ENCODE results near the gene JARID2. TPM values are rescaled to one million over a fixed set of nuclear protein-coding genes. Genes with fewer than 3 reads are reported as not detected.

Gene JARID2
- polyA plus RNA-seq, 1 of the 3 experiments (the other 2 are of a cell fraction), result 3.4 TPM

DNA sequence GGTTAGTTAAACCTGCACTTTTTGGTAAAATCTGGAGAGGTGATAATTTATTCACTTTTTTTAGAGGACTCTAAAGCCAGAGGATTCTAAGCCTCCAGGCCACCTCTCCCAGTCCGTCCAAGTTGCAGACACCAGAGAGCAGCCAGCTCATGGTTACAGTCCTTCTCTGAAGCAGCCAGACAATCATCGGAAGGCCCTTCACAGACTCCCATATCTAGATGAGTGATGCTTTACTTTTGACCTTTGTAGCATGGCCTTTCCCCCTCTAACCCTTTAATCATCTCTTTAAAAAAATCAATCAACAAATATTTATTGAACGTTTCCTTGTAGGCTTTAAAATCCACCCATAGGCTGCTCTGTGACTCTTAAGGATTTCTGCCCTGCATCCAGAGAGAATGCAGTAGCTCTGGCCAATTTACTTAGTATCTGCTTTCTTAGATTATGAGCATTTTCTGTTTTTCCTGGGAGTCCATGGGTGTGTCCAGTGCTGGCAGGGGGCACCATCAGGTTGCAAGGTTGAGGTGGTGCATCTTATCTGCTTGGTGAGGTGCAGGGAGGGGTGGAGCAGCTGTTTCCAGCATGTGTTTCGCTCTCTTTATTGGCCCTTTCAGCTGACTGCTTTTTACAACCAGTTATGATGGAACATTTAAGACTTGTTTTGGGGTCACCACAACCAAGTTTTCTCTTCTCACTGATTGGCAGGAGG is 58.6 kb downstream of the JARID2 start:
- H3K4me1 ChIP-seq (ENCODE audit: control insufficient read depth in 1 of 2, insufficient read depth in 2 of 2, low read depth in 1 of 2, low read length in 1 of 2), result peaks cover 15 to 27% of the 10 kb centered on the region in 2 experiments
- no peaks in the 10 kb centered on the region for H3K9me3 ChIP-seq
- WGBS (ENCODE audit: low lambda C conversion rate), result 91% methylated on average over 4 of the region's 4 CpGs
- no peaks in the 10 kb centered on the region for H3K9me2 ChIP-seq
- ChIA-PET POLR2A (no interaction called here), CTCF (interaction anchor here (1.2 kb wide), 1 partner anchor 86 kb away, joined by 3 read pairs; no protein-coding TSS in a partner anchor)
- TF ChIP-seq, protein P1, sequence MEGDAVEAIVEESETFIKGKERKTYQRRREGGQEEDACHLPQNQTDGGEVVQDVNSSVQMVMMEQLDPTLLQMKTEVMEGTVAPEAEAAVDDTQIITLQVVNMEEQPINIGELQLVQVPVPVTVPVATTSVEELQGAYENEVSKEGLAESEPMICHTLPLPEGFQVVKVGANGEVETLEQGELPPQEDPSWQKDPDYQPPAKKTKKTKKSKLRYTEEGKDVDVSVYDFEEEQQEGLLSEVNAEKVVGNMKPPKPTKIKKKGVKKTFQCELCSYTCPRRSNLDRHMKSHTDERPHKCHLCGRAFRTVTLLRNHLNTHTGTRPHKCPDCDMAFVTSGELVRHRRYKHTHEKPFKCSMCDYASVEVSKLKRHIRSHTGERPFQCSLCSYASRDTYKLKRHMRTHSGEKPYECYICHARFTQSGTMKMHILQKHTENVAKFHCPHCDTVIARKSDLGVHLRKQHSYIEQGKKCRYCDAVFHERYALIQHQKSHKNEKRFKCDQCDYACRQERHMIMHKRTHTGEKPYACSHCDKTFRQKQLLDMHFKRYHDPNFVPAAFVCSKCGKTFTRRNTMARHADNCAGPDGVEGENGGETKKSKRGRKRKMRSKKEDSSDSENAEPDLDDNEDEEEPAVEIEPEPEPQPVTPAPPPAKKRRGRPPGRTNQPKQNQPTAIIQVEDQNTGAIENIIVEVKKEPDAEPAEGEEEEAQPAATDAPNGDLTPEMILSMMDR (IDR thresholded peaks at IDR 0.05), result no peak
- TF ChIP-seq FOSL2 (IDR thresholded peaks at IDR 0.05; ENCODE audit: borderline replicate concordance, low read depth) (no peak), EP300 (IDR thresholded peaks at IDR 0.05; ENCODE audit: borderline replicate concordance in 1 of 2, low read depth in 1 of 2, low read length in 1 of 2) (no peak), GATA2 (CRISPR knock-in tag; IDR thresholded peaks at IDR 0.05) (no peak)
- H3K27ac ChIP-seq (ENCODE audit: low read depth in 2 of 2, low read length in 1 of 2), result no peak overlapping the region
- no peak overlapping the region for H3K4me2 ChIP-seq
- H3K9ac ChIP-seq, result no peak overlapping the region
- no peaks in the 10 kb centered on the region for H3F3A ChIP-seq (replicated peaks; ENCODE audit: insufficient read depth)
- peaks cover 7% of the 10 kb centered on the region; the same call in 1 of the 2 replicates for H3K79me2 ChIP-seq (ENCODE audit: insufficient read depth)
- no peak for DNase-seq
- no peak overlapping the region for H2AFZ ChIP-seq (ENCODE audit: low read depth)
- no peaks in the 10 kb centered on the region for H3K27me3 ChIP-seq (ENCODE audit: insufficient read depth)
- no peaks in the 10 kb centered on the region for H4K20me1 ChIP-seq (ENCODE audit: insufficient read depth)
- no peaks in the 10 kb centered on the region for H3K36me3 ChIP-seq (replicated peaks in 1 of 2; ENCODE audit: control insufficient read depth in 1 of 2, insufficient read depth in 2 of 2, low read length in 1 of 2)
- H3K4me3 ChIP-seq (ENCODE audit: low read depth in 2 of 2, low read length in 1 of 2), result no peak overlapping the region

DNA sequence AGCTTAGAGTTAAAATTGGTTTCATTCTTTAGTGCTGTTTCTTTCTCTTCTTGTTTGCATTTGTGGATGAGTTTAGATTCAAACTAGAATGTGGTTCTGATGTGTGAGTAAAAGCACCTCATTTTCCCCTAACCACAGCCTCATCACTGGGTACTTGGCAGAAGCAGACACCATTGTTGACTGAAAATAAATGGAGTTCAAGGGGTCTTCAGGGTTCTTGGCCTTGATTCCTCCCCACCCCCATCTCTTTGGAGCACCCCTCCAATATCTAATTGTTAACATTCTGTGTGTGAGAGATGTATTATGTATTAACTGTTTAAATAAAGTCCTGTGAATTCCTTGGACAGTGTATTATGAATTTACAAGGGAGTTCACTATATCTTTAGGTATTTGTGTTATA is 59.6 kb downstream of the JARID2 start:
- H3K9me2 ChIP-seq, result no peaks in the 10 kb centered on the region
- H4K20me1 ChIP-seq (ENCODE audit: insufficient read depth), result no peaks in the 10 kb centered on the region
- peaks cover 15% of the 10 kb centered on the region for H3K79me2 ChIP-seq (ENCODE audit: insufficient read depth)
- no peak overlapping the region for H2AFZ ChIP-seq (ENCODE audit: low read depth)
- ChIA-PET CTCF (interaction anchor here (1.2 kb wide), 1 partner anchor 85 kb away, joined by 3 read pairs; no protein-coding TSS in a partner anchor), POLR2A (no interaction called here)
- H3K27me3 ChIP-seq (ENCODE audit: insufficient read depth), result no peaks in the 10 kb centered on the region
- H3K9ac ChIP-seq, result no peak overlapping the region
- no peak overlapping the region for H3K27ac ChIP-seq (ENCODE audit: low read depth in 2 of 2, low read length in 1 of 2)
- TF ChIP-seq TEAD4 (IDR thresholded peaks at IDR 0.05; ENCODE audit: borderline replicate concordance, insufficient read depth), result no peak
- TF ChIP-seq, protein P2, sequence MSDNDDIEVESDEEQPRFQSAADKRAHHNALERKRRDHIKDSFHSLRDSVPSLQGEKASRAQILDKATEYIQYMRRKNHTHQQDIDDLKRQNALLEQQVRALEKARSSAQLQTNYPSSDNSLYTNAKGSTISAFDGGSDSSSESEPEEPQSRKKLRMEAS (IDR thresholded peaks at IDR 0.05; ENCODE audit: low read depth), result no peak
- no peak for TF ChIP-seq GATA2 (CRISPR knock-in tag; IDR thresholded peaks at IDR 0.05)
- TF ChIP-seq, protein P1 (IDR thresholded peaks at IDR 0.05), result no peak
- no peak for TF ChIP-seq SIN3A (IDR thresholded peaks at IDR 0.05; ENCODE audit: borderline replicate concordance, low read depth, low read length)
- no peak for TF ChIP-seq MEF2A (IDR thresholded peaks at IDR 0.05; ENCODE audit: borderline replicate concordance, low read depth)
- no peak for TF ChIP-seq FOSL2 (IDR thresholded peaks at IDR 0.05; ENCODE audit: borderline replicate concordance, low read depth)
- no peak for TF ChIP-seq POLR2AphosphoS5 (IDR thresholded peaks at IDR 0.05; ENCODE audit: low read depth, low read length)
- no peak for TF ChIP-seq RCOR1 (IDR thresholded peaks at IDR 0.05; ENCODE audit: low read length)
- TF ChIP-seq NFIC (IDR thresholded peaks at IDR 0.05; ENCODE audit: borderline replicate concordance), result no peak
- TF ChIP-seq, protein P3, sequence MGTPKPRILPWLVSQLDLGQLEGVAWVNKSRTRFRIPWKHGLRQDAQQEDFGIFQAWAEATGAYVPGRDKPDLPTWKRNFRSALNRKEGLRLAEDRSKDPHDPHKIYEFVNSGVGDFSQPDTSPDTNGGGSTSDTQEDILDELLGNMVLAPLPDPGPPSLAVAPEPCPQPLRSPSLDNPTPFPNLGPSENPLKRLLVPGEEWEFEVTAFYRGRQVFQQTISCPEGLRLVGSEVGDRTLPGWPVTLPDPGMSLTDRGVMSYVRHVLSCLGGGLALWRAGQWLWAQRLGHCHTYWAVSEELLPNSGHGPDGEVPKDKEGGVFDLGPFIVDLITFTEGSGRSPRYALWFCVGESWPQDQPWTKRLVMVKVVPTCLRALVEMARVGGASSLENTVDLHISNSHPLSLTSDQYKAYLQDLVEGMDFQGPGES (IDR thresholded peaks at IDR 0.05; ENCODE audit: low read depth, low read length), result no peak
- TF ChIP-seq GABPA (IDR thresholded peaks at IDR 0.05; ENCODE audit: low read depth), result no peak
- TF ChIP-seq, protein P4, sequence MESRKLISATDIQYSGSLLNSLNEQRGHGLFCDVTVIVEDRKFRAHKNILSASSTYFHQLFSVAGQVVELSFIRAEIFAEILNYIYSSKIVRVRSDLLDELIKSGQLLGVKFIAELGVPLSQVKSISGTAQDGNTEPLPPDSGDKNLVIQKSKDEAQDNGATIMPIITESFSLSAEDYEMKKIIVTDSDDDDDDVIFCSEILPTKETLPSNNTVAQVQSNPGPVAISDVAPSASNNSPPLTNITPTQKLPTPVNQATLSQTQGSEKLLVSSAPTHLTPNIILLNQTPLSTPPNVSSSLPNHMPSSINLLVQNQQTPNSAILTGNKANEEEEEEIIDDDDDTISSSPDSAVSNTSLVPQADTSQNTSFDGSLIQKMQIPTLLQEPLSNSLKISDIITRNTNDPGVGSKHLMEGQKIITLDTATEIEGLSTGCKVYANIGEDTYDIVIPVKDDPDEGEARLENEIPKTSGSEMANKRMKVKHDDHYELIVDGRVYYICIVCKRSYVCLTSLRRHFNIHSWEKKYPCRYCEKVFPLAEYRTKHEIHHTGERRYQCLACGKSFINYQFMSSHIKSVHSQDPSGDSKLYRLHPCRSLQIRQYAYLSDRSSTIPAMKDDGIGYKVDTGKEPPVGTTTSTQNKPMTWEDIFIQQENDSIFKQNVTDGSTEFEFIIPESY (IDR thresholded peaks at IDR 0.05; ENCODE audit: borderline replicate concordance, low read depth), result no peak
- H3K4me3 ChIP-seq (ENCODE audit: low read depth in 2 of 2, low read length in 1 of 2), result no peak overlapping the region
- no peaks in the 10 kb centered on the region for H3K9me3 ChIP-seq
- no peak overlapping the region for H3K4me2 ChIP-seq
- DNase-seq, result no peak
- peaks cover 18 to 23% of the 10 kb centered on the region in 2 experiments; a peak in 3 of 4 replicates for H3K4me1 ChIP-seq (ENCODE audit: control insufficient read depth in 1 of 2, insufficient read depth in 2 of 2, low read depth in 1 of 2, low read length in 1 of 2)
- no peaks in the 10 kb centered on the region for H3K36me3 ChIP-seq (replicated peaks in 1 of 2; ENCODE audit: control insufficient read depth in 1 of 2, insufficient read depth in 2 of 2, low read length in 1 of 2)
- no peaks in the 10 kb centered on the region for H3F3A ChIP-seq (replicated peaks; ENCODE audit: insufficient read depth)

Data from SK-N-SH (cell line).